ENCODE measurements around the gene TICRR. TPM values are rescaled to one million over a fixed set of nuclear protein-coding genes. Genes with fewer than 3 reads are reported as not detected.

The TICRR gene
- total and polyA plus RNA-seq, 2 experiments from 2014 or later: 2.7 to 11.0 TPM

DNA sequence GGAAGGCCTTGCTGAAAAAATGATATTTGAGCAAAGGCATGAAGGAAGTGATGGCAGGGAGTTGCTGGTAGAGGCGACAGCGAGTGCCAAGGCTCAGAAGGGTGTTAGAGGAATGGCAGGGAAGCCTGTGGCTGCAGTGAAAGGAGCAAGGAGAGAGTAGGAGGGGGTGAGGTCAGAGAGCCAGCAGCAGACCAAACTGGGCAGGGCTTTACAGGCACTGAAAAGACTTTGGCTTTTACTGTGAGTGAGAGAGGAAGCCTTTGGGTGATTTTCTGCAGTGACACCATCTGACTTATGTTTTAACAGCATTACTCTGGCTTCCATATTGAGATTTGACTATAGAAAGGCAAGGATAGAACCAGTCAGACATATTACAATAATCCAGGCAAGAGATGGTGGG lies 11.4 kb downstream of the TICRR start:
- peaks cover 16% of the 10 kb centered on the region for H3K36me3 ChIP-seq

DNA sequence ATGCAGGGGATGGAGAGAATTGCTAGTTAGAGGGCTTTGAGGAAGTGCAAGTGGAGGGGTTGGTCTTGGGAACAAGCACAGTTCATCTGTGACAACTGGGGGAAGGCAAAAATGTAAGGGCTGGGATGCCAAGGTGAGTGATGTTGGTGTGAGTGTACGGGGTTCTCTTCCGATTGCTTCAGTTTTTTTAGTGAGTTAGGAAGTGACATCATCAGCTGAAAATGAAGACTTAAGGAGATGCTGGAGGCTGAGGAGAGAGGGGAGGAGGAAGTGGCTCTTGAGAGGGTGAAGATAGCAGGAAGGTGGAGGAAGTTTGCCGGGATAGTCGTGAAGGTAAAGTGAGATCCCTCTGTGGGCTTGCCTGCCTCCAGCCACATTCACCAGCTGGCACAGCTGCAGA lies 12.7 kb downstream of the TICRR start:
- no peak overlapping the region for H3K27ac ChIP-seq
- no peak for TF ChIP-seq CTCF (IDR thresholded peaks at IDR 0.05; ENCODE audit: low read depth, low read length)
- no peaks in the 10 kb centered on the region for H3K4me1 ChIP-seq (ENCODE audit: low read depth)

More for the DNA sequence above, 11.4 kb downstream of the TICRR start:
- DNase-seq (ENCODE audit: low read depth in 1 of 2, low spot score in 1 of 2): no peak
- H3K4me3 ChIP-seq: no peak overlapping the region
- no peaks in the 10 kb centered on the region for H3K9me3 ChIP-seq (ENCODE audit: low read depth)
- H3K4me1 ChIP-seq (ENCODE audit: low read depth): no peaks in the 10 kb centered on the region
- H3K27me3 ChIP-seq: no peaks in the 10 kb centered on the region
- no peak for TF ChIP-seq CTCF (IDR thresholded peaks at IDR 0.05; ENCODE audit: low read depth, low read length)
- no peak overlapping the region for H3K27ac ChIP-seq

GRCh38 chr15:89591834-89592233 lies 16.6 kb downstream of the TICRR start:
- Histone ChIP-seq H3K36me3 (peaks cover 11% of the 10 kb centered on the region), H3K27ac (no peak overlapping the region), H3K4me3 (no peak overlapping the region), H3K4me1 (ENCODE audit: low read depth) (no peaks in the 10 kb centered on the region), H3K9me3 (ENCODE audit: low read depth) (no peaks in the 10 kb centered on the region), H3K27me3 (no peaks in the 10 kb centered on the region)
- DNase-seq (ENCODE audit: low read depth in 1 of 2, low spot score in 1 of 2): peak in 1 of 2 donors; percentile 41
- TF ChIP-seq CTCF (IDR thresholded peaks at IDR 0.05; ENCODE audit: low read depth, low read length): no peak

More for the DNA sequence above, 12.7 kb downstream of the TICRR start:
- Histone ChIP-seq H3K36me3 (peaks cover 22% of the 10 kb centered on the region), H3K4me3 (no peak overlapping the region), H3K27me3 (no peaks in the 10 kb centered on the region), H3K9me3 (ENCODE audit: low read depth) (no peaks in the 10 kb centered on the region)
- DNase-seq (ENCODE audit: low read depth in 1 of 2, low spot score in 1 of 2): peak in 1 of 2 donors; percentile 56

GRCh38 chr15:89593018-89593417 lies 17.7 kb downstream of the TICRR start:
- H3K27me3 ChIP-seq: no peaks in the 10 kb centered on the region
- H3K4me3 ChIP-seq: no peak overlapping the region
- no peaks in the 10 kb centered on the region for H3K9me3 ChIP-seq (ENCODE audit: low read depth)
- peaks cover 11% of the 10 kb centered on the region for H3K36me3 ChIP-seq
- no peak for DNase-seq (ENCODE audit: low read depth in 1 of 2, low spot score in 1 of 2)
- no peaks in the 10 kb centered on the region for H3K4me1 ChIP-seq (ENCODE audit: low read depth)
- TF ChIP-seq CTCF (IDR thresholded peaks at IDR 0.05; ENCODE audit: low read depth, low read length): no peak
- H3K27ac ChIP-seq: no peak overlapping the region

- peak in 1 of 2 donors; percentile 48 for DNase-seq (ENCODE audit: low read depth in 1 of 2, low spot score in 1 of 2)
- H3K27me3 ChIP-seq: no peaks in the 10 kb centered on the region
- no peaks in the 10 kb centered on the region for H3K4me1 ChIP-seq (ENCODE audit: low read depth)
- H3K9me3 ChIP-seq (ENCODE audit: low read depth): no peaks in the 10 kb centered on the region
- peaks cover 21% of the 10 kb centered on the region for H3K36me3 ChIP-seq
- H3K4me3 ChIP-seq: no peak overlapping the region
- no peak overlapping the region for H3K27ac ChIP-seq
- TF ChIP-seq CTCF (IDR thresholded peaks at IDR 0.05; ENCODE audit: low read depth, low read length): no peak
These were observed 23.8 kb downstream of the TICRR start for GRCh38 chr15:89599021-89599420.

DNA sequence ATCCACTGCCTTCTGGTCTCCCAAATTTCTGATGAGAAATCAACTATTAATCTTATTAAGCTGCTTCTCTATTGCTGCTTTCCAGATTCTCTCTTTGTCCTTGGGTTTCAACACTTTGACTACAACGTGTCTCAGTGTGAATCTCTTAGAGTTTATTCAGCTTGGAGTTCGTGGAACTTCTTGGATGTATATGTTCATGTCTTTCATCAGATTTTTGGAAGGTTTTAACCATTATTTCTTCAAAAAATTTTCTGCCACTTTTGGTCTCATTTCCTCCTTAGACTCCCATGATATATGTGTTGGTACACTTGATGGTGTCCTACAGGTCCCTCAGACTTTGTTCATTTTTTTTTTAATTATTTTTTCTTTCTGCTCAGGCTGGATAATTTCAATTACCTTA lies 36.0 kb downstream of the TICRR start:
- H3K9me3 ChIP-seq (ENCODE audit: low read depth): no peaks in the 10 kb centered on the region
- DNase-seq (ENCODE audit: low read depth in 1 of 2, low spot score in 1 of 2): no peak
- peaks cover 5% of the 10 kb centered on the region for H3K36me3 ChIP-seq
- H3K27me3 ChIP-seq: no peaks in the 10 kb centered on the region
- no peak overlapping the region for H3K4me3 ChIP-seq
- no peak overlapping the region for H3K27ac ChIP-seq
- H3K4me1 ChIP-seq (ENCODE audit: low read depth): no peaks in the 10 kb centered on the region
- TF ChIP-seq CTCF (IDR thresholded peaks at IDR 0.05; ENCODE audit: low read depth, low read length): no peak
